Prostate gland (tissue), 2 donors: Measurements from ENCODE around the gene MESP2. TPM values are rescaled to one million over a fixed set of nuclear protein-coding genes. Genes with fewer than 3 reads are reported as not detected.

Experiments
- DNase-seq: peaks from one replicate; pipeline ENCODE4 v3.0.0-alpha.2; 2019; ENCODE audit warnings: low spot score
- H3K27ac ChIP-seq, 2 donors: fragments of 200-600 bp; sonication (generic); 2 replicates each; pipeline ENCODE4 v1.5.1; 2017 to 2019
- H3K27me3 ChIP-seq: fragments of 200-600 bp; sonication (generic); replicated peaks from 2 replicates; pipeline ENCODE4 v1.5.1; 2019; ENCODE audit not compliant: insufficient read depth
- H3K36me3 ChIP-seq, 2 donors: fragments of 200-600 bp; sonication (generic); 1 replicate in 1 of 2; 2 replicates in 1 of 2; pipeline versions ENCODE4 v1.5.1 to v1.8.1; 2017 to 2019
- H3K4me1 ChIP-seq: fragments of 200-600 bp; sonication (generic); replicated peaks from 2 replicates; pipeline ENCODE4 v1.5.1; 2019
- H3K4me3 ChIP-seq, 2 donors: fragments of 200-600 bp; sonication (generic); 2 replicates each; pipeline ENCODE4 v1.5.1; 2017 to 2019
- H3K9me3 ChIP-seq: fragments of 200-600 bp; sonication (generic); 2 replicates; pipeline ENCODE4 v1.5.1; 2017
- CTCF ChIP-seq, 4 experiments: fragments of 200-600 bp in 2 of 4; fragments of 450-650 bp in 2 of 4; sonication (generic) in 2 of 4; IDR thresholded peaks; 1 replicate in 3 of 4; 2 replicates in 1 of 4; pipeline ENCODE4 v1.5.1; 2016 to 2019; ENCODE audit warnings: antibody characterized with exemption in 4 of 4, mild to moderate bottlenecking in 2 of 4, moderate library complexity in 2 of 4
- POLR2A ChIP-seq: fragments of 450-650 bp; IDR thresholded peaks from one replicate; pipeline ENCODE4 v1.6.1; 2016; ENCODE audit warnings: antibody characterized with exemption, mild to moderate bottlenecking
- POLR2AphosphoS5 ChIP-seq: sonication (generic); formaldehyde crosslinking; IDR thresholded peaks from one replicate; pipeline ENCODE4 v1.6.1; 2017; ENCODE audit warnings: antibody characterized with exemption
- WGBS: methylation state at CpG from one replicate; pipeline ENCODE4 v1.1.5; 2018; 5-methylcytosine and 5-hydroxymethylcytosine counted together
- intact Hi-C: fragments of 100-400 bp; cut with DNase I; formaldehyde crosslinking; loops from one replicate; pipeline ENCODE4 v1.14.2; 2022
- total RNA-seq, 2 donors: library from RNA; depleted of rRNA; stranded (reverse); fragments of >200 nt; gene quantifications; one replicate each; pipeline ENCODE4 v1.1.0, GENCODE V29; 2016

Gene MESP2
- total RNA-seq, 2 donors from 2014 or later = 1.4 TPM; not detected in 1

DNA sequence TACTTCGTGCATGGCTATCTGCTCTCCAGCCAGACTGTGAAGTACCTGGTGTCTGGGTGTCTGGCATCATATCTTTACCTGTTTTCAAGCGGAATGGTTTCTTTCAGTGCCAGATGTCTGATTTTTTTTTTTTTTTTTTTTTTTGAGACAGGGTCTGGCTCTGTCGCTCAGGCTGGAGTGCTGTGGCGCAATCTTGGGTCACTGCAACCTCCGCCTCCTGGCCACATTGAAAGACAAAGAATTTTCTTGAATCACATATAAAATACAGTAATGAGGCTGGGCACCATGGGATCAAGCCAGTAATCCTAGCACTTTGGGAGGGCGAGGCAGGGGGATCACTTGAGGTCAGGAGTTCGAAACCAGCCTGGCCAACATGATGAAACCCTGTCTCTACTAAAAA, 22.3 kb upstream of the MESP2 start:
- H3K4me3 ChIP-seq = no peak overlapping the region
- DNase-seq = no peak
- TF ChIP-seq POLR2A = no peak
- no peak for TF ChIP-seq CTCF (IDR thresholded peaks at IDR 0.05)
- TF ChIP-seq POLR2AphosphoS5 = no peak
- H3K4me1 ChIP-seq = peaks cover 19% of the 10 kb centered on the region
- intact Hi-C loops = loop anchor here (5.0 kb wide), 1 partner anchor 458 kb away; no protein-coding TSS in a partner anchor
- no peaks in the 10 kb centered on the region for H3K36me3 ChIP-seq
- H3K27me3 ChIP-seq = no peaks in the 10 kb centered on the region
- H3K27ac ChIP-seq = peak overlapping the region; percentile 92 to 94
- H3K9me3 ChIP-seq = no peaks in the 10 kb centered on the region
- 86% methylated on average over 7 of the region's 7 CpGs for WGBS

GRCh38 chr15:89754361-89755154, 21.6 kb upstream of the MESP2 start:
- WGBS = 58% methylated on average over 8 of the region's 8 CpGs
- H3K4me1 ChIP-seq = peaks cover 19% of the 10 kb centered on the region
- H3K36me3 ChIP-seq = no peaks in the 10 kb centered on the region
- H3K9me3 ChIP-seq = no peaks in the 10 kb centered on the region
- no peaks in the 10 kb centered on the region for H3K27me3 ChIP-seq
- no peak overlapping the region for H3K4me3 ChIP-seq
- peak overlapping the region; percentile 92 to 94 for H3K27ac ChIP-seq
- intact Hi-C loops = loop anchor here (5.0 kb wide), 1 partner anchor 458 kb away; no protein-coding TSS in a partner anchor
- TF ChIP-seq POLR2A (no peak), CTCF (IDR thresholded peaks at IDR 0.05) (no peak), POLR2AphosphoS5 (peak; percentile 11)
- DNase-seq = no peak

DNA sequence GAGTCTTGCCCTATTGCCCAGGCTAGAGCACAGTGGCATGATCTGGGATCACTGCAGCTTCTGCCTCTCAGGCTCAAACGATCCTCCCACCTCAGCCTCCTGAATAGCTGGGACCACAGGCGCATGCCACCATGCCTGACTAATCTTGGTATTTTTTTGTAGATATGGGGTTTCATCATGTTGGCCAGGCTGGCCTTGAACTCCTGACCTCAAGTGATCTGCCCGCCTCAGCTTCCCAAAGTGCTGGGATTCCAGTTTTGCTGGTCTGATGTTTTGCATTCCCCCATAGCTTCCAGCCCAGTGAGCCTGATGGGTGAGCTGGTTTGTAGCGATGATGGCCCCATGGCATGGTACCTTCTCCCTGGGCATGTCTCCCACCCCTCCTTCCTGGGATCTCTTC, 20.4 kb upstream of the MESP2 start:
- TF ChIP-seq POLR2AphosphoS5 (no peak), POLR2A (no peak), CTCF (IDR thresholded peaks at IDR 0.05) (no peak)
- H3K27me3 ChIP-seq = no peaks in the 10 kb centered on the region
- H3K9me3 ChIP-seq = no peaks in the 10 kb centered on the region
- H3K4me3 ChIP-seq = no peak overlapping the region
- H3K4me1 ChIP-seq = peaks cover 12% of the 10 kb centered on the region
- H3K27ac ChIP-seq = peak overlapping the region; percentile 92 to 94
- no peak for DNase-seq
- 94% methylated on average over 4 of the region's 4 CpGs for WGBS
- intact Hi-C loops = no loop called here
- no peaks in the 10 kb centered on the region for H3K36me3 ChIP-seq

GRCh38 chr15:89756897-89757296, 19.2 kb upstream of the MESP2 start:
- DNase-seq = peak; percentile 69
- TF ChIP-seq POLR2AphosphoS5 (peak; percentile 93), POLR2A (no peak)
- intact Hi-C loops = no loop called here
- H3K9me3 ChIP-seq = no peaks in the 10 kb centered on the region
- H3K36me3 ChIP-seq = no peaks in the 10 kb centered on the region
- H3K4me3 ChIP-seq = no peak overlapping the region
- H3K27ac ChIP-seq = peak overlapping the region; percentile 92 to 94
- WGBS = 52% methylated on average over 7 of the region's 7 CpGs
- H3K27me3 ChIP-seq = no peaks in the 10 kb centered on the region
- H3K4me1 ChIP-seq = peaks cover 13% of the 10 kb centered on the region

DNA sequence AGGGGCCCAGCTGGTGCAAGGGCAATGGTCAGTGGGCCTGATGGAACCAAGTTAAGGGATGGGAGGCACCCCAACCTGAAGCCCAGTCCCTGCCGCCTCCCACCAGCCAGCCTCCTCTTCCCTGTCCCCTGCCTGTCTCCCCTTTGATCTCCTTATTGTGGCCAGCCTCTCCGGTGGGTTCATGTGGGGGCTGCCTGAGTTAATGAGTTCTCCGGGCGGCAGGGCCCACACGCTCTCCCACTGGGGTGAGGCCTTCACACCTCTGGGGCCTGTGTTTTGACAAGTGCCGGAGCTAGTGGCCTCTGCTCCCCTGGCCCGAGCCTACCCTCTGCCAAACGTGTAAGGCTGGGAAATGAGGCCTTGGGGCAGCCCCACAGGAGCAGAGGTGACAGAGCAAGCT, 17.8 kb upstream of the MESP2 start:
- no peaks in the 10 kb centered on the region for H3K27me3 ChIP-seq
- H3K27ac ChIP-seq = peak overlapping the region; percentile 83 to 92
- no peak for DNase-seq
- no peak for TF ChIP-seq CTCF (IDR thresholded peaks at IDR 0.05)
- no peak for TF ChIP-seq POLR2A
- intact Hi-C loops = no loop called here
- no peak overlapping the region for H3K4me3 ChIP-seq
- no peaks in the 10 kb centered on the region for H3K9me3 ChIP-seq
- 96% methylated on average over 7 of the region's 8 CpGs for WGBS
- peaks cover 10% of the 10 kb centered on the region for H3K4me1 ChIP-seq
- H3K36me3 ChIP-seq = no peaks in the 10 kb centered on the region
